HG03159 (cell line): Measurements from ENCODE around the gene UBN1.

ENCODE experiments used
- ATAC-seq: cut with Tn5 transposase; IDR thresholded peaks from one replicate; pipeline ENCODE4 v1.9.1; 2021; ENCODE audit warnings: mild to moderate bottlenecking, moderate library complexity; ENCODE audit not compliant: unreplicated experiment

UBN1 gene

GRCh38 chr16:4820652-4821051 lies 26.6 kb upstream of the UBN1 start:
- no peak for ATAC-seq

- ATAC-seq, result no peak
Measured at GRCh38 chr16:4825196-4825595, 22.1 kb upstream of the UBN1 start.

GRCh38 chr16:4826526-4826925 lies 20.8 kb upstream of the UBN1 start:
- ATAC-seq, result no peak

- no peak for ATAC-seq
Measured at GRCh38 chr16:4826980-4827379, 20.3 kb upstream of the UBN1 start.

- no peak for ATAC-seq
Measured at GRCh38 chr16:4828567-4829321, 18.5 kb upstream of the UBN1 start.

- no peak for ATAC-seq
Measured at GRCh38 chr16:4830408-4830807, 16.9 kb upstream of the UBN1 start.

- no peak for ATAC-seq
Measured at GRCh38 chr16:4831616-4832015, 15.7 kb upstream of the UBN1 start.

- ATAC-seq, result no peak
Measured at GRCh38 chr16:4832698-4833343, 14.5 kb upstream of the UBN1 start.

GRCh38 chr16:4833584-4833983 lies 13.7 kb upstream of the UBN1 start:
- no peak for ATAC-seq

- no peak for ATAC-seq
Measured at GRCh38 chr16:4836727-4837126, 10.6 kb upstream of the UBN1 start.

GRCh38 chr16:4837733-4838501 lies 9.4 kb upstream of the UBN1 start:
- no peak for ATAC-seq

- no peak for ATAC-seq
Measured at GRCh38 chr16:4839942-4840341, 7.3 kb upstream of the UBN1 start.

GRCh38 chr16:4840984-4841383 lies 6.3 kb upstream of the UBN1 start:
- ATAC-seq, result no peak

GRCh38 chr16:4846503-4846900 lies 779 bp upstream of the UBN1 start:
- peak; percentile 31 for ATAC-seq

- peak; percentile 19 for ATAC-seq
Measured at GRCh38 chr16:4847774-4848587, 700 bp downstream of the UBN1 start.

- no peak for ATAC-seq
Measured at GRCh38 chr16:4850211-4850610, 2.9 kb downstream of the UBN1 start.

GRCh38 chr16:4852221-4852872 lies 5.1 kb downstream of the UBN1 start:
- ATAC-seq, result no peak

GRCh38 chr16:4855371-4855770 lies 8.1 kb downstream of the UBN1 start:
- ATAC-seq, result no peak

- no peak for ATAC-seq
Measured at GRCh38 chr16:4855804-4856203, 8.5 kb downstream of the UBN1 start.

- no peak for ATAC-seq
Measured at GRCh38 chr16:4859190-4859899, 12.1 kb downstream of the UBN1 start.
